GM21381 (cell line): ENCODE data around the gene TAF11L13.
"Not testable (repeated sequence)": the region's sequence is repeated elsewhere in the genome, so short reads cannot be mapped to it uniquely, and the experiment has no call there.

Experiments used
- ATAC-seq: cut with Tn5 transposase; IDR thresholded peaks from one replicate; pipeline ENCODE4 v1.9.1; 2021; ENCODE audit warnings: mild to moderate bottlenecking, moderate library complexity; ENCODE audit not compliant: unreplicated experiment

TAF11L13 gene

DNA sequence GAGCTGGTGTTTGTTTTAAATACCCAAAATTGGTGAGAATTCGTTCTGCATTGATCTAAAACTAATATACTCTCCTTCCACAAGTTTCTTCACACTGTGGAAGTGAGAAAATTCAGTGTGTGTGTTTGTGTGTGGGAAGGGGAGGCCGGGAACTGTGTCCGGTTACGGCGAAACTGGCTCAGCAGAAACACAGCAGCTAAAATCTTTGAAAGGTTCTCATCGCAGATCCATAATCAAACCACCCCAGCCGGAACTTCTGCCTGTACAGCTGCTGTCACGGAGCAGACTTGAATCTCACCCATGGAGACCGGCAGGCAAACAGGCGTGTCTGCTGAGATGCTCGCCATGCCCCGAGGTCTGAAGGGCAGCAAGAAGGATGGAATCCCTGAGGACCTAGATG, at the start of gene TAF11L13:
Gene TAF11L13 (plus strand): TSS at position 301 of the 400 bp plus-strand sequence.
- not testable (repeated sequence) for ATAC-seq

DNA sequence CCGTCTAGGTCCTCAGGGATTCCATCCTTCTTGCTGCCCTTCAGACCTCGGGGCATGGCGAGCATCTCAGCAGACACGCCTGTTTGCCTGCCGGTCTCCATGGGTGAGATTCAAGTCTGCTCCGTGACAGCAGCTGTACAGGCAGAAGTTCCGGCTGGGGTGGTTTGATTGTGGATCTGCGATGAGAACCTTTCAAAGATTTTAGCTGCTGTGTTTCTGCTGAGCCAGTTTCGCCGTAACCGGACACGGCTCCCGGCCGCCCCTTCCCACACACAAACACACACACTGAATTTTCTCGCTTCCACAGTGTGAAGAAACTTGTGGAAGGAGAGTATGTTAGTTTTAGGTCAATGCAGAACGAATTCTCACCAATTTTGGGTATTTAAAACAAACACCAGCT, 46.2 kb upstream of the TAF11L13 start, which contains the start of gene TAF11L7:
Gene TAF11L7 (minus strand): TSS at position 101 of the 400 bp plus-strand sequence.
- ATAC-seq, result not testable (repeated sequence)

DNA sequence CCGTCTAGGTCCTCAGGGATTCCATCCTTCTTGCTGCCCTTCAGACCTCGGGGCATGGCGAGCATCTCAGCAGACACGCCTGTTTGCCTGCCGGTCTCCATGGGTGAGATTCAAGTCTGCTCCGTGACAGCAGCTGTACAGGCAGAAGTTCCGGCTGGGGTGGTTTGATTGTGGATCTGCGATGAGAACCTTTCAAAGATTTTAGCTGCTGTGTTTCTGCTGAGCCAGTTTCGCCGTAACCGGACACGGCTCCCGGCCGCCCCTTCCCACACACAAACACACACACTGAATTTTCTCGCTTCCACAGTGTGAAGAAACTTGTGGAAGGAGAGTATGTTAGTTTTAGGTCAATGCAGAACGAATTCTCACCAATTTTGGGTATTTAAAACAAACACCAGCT, 41.0 kb upstream of the TAF11L13 start, which contains the start of gene TAF11L8:
Gene TAF11L8 (minus strand): TSS at position 101 of the 400 bp plus-strand sequence.
- ATAC-seq, result not testable (repeated sequence)

DNA sequence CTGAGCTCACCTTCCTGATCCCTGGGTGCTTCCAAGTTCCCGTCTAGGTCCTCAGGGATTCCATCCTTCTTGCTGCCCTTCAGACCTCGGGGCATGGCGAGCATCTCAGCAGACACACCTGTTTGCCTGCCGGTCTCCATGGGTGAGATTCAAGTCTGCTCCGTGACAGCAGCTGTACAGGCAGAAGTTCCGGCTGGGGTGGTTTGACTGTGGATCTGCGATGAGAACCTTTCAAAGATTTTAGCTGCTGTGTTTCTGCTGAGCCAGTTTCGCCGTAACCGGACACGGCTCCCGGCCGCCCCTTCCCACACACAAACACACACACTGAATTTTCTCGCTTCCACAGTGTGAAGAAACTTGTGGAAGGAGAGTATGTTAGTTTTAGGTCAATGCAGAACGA, 37.6 kb upstream of the TAF11L13 start, which contains the start of gene TAF11L9:
Gene TAF11L9 (minus strand): TSS at position 140 of the 400 bp plus-strand sequence.
- not testable (repeated sequence) for ATAC-seq

DNA sequence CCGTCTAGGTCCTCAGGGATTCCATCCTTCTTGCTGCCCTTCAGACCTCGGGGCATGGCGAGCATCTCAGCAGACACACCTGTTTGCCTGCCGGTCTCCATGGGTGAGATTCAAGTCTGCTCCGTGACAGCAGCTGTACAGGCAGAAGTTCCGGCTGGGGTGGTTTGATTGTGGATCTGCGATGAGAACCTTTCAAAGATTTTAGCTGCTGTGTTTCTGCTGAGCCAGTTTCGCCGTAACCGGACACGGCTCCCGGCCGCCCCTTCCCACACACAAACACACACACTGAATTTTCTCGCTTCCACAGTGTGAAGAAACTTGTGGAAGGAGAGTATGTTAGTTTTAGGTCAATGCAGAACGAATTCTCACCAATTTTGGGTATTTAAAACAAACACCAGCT, 34.2 kb upstream of the TAF11L13 start, which contains the start of gene TAF11L10:
Gene TAF11L10 (minus strand): TSS at position 101 of the 400 bp plus-strand sequence.
- ATAC-seq, result not testable (repeated sequence)

DNA sequence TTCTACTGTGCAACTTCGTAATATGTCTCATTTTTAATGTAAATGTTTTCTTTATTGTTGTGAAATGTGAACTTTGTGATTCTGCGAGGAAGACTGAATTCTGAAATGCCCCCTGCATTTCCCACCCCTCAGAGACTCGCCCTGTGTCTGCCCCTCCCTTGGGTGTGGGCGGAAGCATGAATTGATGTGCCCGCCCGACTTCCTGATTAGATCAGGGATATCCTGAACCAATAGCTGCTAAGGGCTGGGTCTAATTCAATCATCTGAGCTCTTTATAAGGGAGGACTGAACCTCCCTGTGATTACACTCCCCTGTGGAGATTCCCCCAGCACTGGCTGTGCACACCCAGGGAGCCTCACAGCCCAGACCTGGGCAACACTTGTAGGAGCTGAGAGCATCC, 28.0 kb upstream of the TAF11L13 start, which contains the start of gene TAF11L11:
Gene TAF11L11 (plus strand): TSS at position 304 of the 400 bp plus-strand sequence.
- not testable (repeated sequence) for ATAC-seq

DNA sequence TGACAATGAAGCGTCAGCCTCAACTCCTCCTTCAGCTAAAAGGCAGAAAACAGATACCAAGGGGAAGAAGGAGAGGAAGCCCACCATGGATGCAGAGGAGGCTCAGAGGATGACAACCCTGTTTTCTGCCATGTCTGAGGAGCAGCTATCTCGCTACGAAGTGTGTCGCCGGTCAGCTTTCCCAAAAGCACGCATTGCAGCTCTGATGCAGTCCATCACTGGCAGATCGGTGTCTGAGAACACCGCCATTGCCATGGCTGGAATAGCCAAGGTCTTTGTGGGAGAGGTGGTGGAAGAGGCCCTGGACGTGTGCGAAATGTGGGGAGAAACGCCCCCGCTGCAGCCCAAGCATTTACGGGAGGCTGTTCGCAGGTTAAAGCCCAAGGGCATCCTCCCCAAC, 26.9 kb upstream of the TAF11L13 start:
- ATAC-seq, result no peak

DNA sequence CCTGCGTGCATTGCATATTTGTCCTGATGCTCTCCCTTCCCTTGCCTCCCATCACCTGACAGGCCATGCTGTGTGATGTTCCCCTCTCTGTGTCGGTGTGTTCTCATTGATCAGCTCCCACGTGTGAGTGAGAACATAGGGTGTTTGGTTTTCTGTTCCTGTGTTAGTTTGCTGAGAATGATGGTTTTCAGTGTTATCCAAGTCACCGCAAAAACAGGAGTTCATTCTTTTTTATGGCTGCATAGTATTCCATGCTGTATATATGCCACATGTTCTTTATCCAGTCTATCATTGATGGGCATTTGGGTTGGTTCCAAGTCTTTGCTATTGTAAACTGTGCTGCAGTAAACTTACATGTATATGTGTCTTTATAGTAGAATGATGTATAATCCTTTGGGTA, 24.4 kb upstream of the TAF11L13 start:
- ATAC-seq, result not testable (repeated sequence)

DNA sequence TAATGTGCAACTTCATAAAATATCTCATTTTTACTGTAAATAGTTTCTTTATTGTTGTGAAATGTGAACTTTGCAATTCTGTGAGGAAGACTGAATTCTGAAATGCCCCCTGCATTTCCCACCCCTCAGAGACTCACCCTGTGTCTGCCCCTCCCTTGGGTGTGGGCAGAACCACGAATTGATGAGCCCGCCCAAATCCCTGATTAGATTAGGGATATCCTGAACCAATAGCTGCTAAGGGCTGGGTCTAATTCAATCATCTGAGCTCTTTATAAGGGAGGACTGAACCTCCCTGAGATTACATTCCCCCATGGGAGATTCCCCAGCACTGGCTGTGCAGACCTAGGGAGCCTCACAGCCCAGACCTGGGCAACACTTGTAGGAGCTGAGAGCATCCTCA, 21.8 kb upstream of the TAF11L13 start, which contains the start of gene TAF11L12:
Gene TAF11L12 (plus strand): TSS at position 301 of the 400 bp plus-strand sequence.
- not testable (repeated sequence) for ATAC-seq

DNA sequence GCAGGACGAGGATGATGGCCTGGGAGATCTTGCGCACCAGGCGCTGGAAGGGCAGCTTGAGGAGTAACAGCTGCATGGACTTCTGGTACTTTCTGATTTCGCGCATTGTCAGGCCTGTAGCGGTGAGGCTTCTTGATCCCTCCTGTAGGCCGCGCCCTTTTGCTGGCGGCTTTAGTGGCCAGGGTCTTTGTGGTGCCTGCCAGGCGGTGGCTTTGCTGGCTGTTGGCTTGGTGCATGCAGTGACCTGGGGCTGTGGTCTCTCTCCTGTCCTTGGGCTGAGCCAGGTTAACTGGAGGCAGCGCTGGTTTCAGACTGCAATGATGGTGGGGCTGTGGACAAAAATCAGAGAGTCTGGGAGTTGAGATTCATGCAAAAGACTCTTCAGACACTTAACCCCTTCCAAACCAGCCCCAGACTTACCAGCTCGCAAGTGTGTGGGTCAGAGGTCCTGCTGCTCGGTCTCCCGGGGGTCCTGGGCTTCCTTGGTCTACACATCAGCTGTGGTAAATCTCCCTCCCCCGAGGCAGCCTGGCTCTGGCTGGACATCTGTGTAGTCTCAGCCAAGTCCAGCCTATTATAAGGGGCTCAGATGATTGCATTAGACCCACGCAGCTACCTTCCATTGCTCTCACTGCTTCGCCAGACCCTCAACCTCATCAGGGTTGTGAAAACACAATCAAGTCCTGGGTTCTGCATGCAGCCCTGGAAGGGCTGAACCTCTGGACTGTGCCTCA, 16.8 kb upstream of the TAF11L13 start:
- ATAC-seq, result no peak

DNA sequence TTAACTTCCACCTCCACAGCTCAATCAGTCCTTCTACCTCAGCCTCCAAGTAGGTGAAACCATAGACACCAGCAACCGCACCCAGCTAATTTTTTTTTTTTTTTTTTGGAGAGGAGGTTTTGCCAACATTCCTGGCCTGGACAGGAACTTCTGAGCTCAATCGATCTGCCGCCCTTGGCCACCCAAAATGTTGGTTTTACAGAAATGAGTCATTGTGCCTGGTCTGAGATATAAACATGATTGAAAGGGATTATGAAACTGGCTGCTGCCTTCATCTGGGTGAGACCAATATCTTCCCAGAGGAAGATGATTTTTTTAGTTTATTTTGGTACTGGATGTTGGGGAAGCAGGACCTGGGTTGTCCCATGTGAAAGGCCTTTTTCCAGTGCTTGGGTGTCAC, 12.5 kb upstream of the TAF11L13 start:
- ATAC-seq, result no peak

DNA sequence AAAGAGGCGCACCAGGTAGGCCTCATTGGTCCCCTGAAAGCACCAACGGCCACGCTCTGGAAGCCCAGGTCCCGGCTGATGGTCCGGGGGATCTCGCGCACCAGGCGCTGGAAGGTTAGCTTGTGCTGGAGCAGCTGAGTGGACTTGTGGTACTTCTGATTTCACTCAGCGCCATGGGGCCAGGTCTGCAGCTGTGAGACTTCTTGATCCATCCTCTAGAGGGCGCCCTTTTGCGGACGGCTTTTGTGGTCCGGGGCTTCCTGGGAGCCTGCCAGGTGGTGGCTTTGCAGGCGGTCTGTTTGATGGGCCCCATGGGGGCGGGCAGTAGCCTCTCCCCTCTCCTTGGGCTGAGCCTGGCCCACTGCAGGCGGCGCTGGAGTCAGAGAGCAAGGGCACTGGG, 11.3 kb upstream of the TAF11L13 start:
- no peak for ATAC-seq

DNA sequence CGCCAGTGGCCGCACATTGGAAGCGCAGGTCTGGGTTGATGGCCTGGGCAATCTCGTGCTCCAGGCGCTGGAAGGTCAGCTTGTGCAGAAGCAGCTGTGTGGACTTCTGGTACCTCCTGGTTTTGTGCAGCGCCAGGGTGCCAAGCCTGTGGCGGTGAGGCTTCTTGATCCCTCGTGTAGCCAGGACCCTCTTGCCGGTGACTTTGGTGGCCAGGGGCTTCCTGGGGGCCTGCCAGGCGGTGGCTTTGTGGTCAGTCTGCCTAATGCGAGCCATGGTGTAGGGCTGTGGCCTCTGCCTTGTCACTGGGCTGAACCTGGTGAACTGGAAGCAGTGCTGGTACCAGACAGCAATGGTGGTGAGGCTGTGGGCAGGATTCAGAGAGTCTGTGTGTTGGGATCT, 6.2 kb upstream of the TAF11L13 start:
- ATAC-seq, result no peak

DNA sequence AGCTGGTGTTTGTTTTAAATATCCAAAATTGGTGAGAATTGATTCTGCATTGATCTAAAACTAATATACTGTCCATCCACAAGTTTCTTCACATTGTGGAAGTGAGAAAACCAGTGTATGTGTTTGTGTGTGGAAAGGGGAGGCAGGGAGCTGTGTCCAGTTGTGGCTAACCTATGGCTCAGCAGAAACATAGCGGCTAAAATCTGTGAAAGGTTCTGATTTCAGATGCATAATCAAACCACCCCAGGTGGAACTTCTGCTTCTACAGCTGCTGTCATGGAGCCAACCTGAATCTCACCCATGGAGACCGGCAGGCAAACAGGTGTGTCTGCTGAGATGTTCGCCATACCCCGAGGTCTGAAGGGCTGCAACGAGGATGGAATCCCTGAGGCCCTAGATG, 2.3 kb downstream of the TAF11L13 start, which contains the start of gene TAF11L14:
Gene TAF11L14 (plus strand): TSS at position 301 of the 400 bp plus-strand sequence.
- ATAC-seq, result no peak

DNA sequence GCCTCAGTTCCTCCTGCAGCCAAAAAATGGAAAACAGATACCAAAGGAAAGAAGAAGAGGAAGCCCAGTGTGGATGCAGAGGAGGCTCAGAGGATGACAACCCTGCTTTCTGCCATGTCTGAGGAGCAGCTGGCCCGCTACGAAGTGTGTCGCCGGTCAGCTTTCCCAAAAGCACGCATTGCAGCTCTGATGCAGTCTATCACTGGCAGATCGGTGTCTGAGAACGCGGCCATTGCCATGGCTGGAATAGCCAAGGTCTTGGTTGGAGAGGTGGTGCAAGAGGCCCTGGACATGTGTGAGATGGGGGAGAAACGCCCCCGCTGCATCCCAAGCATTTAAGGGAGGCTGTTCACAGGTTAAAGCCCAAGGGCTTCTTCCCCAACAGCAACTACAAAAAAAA, 17.3 kb downstream of the TAF11L13 start:
- not testable (repeated sequence) for ATAC-seq

DNA sequence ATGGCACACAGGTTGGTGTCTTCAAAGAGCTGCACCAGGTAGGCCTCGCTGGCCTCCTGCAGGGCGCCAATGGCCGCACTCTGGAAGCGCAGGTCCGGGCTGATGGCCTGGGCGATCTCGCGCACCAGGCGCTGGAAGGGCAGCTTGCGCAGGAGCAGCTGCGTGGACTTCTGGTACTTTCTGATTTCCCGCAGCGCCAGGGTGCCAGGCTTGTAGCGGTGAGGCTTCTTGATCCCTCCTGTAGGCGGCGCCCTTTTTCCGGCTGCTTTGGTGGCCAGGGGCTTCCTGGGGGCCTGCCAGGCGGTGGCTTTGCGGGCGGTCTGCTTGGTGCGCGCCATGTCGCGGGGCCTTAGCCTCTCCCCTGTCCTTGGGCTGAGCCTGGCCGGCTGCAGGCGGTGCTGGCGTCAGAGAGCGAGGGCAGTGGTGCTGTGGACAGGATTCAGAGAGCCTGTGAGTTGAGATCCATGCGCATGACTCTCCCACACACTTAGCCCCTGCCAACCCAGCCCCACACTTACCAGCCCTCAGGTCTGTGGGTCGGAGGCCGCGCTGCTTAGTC, 23.4 kb downstream of the TAF11L13 start:
- ATAC-seq, result not testable (repeated sequence)

DNA sequence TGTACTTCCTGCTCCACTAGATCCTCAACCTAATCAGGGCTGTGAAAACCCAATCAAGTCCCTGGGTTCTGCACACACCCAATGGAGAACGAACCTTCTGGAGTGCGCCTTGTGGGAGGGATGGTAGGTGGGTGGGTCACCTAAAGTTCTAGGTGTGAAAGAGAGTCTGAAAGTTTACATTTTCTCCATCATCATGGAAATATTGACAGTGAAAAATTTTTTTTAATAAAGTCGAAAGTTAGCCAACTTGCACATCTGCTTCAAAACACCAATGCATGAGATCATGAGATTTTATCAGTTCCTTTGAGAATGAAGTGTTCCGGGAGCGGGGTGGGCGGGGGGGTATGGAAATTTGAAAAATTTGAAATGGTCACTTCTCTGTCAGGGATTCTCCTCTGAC, 24.0 kb downstream of the TAF11L13 start:
- no peak for ATAC-seq

DNA sequence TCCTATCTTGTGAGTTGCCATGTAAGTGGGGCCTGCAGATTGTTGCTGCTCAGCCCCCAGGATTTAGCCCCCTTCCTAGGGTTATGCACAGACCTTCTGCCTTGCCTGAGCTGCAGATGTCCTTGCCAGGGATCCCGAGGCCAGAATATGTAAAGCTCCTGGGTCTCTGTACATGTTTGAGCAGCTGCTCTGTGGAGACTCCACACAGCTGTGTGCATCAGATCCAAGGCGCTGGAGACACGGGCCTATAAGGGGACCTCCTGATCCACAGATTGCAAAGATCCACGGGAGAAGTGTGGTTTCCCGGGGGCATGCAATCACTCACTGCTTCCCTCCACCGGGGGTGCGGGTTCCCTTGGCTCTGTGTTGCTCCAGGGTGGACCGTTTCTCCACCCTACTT, 31.3 kb downstream of the TAF11L13 start:
- no peak for ATAC-seq

DNA sequence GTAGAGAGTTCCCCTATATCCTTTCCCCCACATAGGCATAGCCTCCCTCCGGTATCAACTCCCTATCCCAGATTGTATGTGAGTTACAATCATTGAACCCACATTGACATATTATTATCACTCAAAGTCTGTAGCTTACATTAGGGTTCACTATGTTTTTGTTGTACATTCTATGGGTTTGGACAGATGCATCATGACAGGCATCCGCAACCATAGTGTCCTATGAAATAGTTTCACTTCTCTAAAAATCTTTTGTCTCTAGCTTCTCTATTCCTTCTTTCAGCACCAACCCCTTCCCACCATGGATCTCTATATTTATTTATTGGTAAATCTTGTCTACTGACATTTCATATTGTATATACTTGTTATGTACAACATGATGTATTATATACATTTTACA, 33.9 kb downstream of the TAF11L13 start:
- no peak for ATAC-seq

DNA sequence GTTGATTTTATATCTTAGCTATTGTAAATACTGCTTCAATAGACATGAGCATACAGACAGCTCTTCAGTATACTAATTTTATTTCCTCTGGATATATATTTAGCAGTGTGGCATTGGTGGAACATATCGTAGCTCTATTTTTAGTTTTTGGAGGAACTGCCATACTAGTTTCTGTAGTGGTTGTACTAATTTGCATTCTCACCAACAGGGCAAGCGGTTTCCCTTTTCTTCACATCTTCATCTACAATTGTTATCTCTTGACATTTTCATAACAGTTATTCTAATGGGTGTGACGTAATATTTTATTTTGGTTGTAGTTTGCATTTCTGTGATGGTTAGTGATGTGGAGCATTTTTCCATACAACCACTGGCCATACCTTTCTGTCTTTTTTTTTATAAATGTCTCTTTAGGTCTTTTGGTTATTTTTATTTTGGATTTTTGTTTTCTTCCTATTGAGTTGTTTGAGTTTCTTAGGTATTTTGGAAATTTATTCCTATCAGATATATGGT, 34.9 kb downstream of the TAF11L13 start:
- no peak for ATAC-seq

DNA sequence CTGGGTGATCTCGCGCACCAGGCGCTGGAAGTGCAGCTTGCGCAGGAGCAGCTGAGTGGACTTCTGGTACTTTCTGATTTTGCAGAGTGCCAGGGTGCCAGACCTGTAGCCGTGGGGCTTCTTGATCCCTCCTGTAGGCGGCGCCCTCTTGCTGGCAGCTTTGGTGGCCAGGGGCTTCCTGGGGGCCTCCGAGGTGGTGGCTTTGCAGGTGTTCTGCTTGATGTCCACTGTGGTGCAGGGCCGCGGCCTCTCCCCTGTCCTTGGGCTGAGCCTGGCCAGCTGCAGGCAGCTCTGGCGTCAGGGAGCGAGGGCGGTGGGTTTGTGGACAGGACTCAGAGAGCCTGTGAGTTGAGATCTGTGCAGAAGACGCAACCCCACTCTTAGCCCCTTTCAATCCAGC, 38.5 kb downstream of the TAF11L13 start:
- ATAC-seq, result no peak
